ENCODE measurements around the gene TPM4.

The TPM4 gene

DNA sequence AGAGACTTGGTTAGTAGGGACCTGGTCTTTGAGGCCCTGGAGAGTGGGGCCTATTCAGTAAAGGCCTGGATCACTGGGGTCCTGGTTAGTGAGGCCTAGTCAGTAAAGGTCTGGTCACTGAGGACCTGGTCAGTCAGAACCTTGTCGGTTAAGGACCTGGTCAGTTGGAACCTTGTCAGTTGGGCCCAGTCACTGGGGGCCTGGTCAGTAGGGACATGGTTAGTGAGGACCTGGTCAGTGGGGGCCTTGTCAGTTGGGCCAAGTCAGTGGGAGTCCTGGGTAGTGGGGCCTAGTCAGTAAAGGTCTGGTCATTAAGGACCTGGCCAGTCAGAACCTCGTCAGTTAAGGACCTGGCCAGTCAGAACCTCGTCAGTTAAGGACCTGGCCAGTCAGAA lies 43.2 kb upstream of the TPM4 start:
- no peak for TF ChIP-seq CTCF (IDR thresholded peaks at IDR 0.05; ENCODE audit: extremely low read depth, missing control alignments)
- no peak for DNase-seq (ENCODE audit: low spot score)

GRCh38 chr19:16033721-16034120 lies 42.6 kb upstream of the TPM4 start:
- no peak for DNase-seq (ENCODE audit: low spot score)
- TF ChIP-seq CTCF (IDR thresholded peaks at IDR 0.05; ENCODE audit: extremely low read depth, missing control alignments), result no peak

DNA sequence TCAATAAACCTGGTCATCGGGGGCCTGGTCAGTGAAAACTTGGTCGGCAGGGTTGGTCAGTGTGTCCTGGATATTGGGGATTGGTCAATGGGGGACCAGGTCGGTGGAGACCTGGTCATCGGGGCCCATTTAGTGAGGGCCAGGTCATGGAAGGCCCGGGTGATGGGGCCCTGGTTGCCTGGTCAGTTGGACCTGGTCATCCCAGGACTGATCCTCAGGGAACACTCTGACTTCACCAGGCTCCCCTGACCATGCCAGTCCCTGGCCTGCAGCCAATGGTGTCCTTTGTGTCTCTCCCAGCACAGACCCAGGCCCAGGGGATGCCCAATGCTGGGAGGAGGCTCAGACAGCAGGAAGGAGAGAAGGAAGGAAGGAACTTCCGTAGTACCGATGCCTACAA lies 42.1 kb upstream of the TPM4 start:
- DNase-seq (ENCODE audit: low spot score), result no peak
- no peak for TF ChIP-seq CTCF (IDR thresholded peaks at IDR 0.05; ENCODE audit: extremely low read depth, missing control alignments)

DNA sequence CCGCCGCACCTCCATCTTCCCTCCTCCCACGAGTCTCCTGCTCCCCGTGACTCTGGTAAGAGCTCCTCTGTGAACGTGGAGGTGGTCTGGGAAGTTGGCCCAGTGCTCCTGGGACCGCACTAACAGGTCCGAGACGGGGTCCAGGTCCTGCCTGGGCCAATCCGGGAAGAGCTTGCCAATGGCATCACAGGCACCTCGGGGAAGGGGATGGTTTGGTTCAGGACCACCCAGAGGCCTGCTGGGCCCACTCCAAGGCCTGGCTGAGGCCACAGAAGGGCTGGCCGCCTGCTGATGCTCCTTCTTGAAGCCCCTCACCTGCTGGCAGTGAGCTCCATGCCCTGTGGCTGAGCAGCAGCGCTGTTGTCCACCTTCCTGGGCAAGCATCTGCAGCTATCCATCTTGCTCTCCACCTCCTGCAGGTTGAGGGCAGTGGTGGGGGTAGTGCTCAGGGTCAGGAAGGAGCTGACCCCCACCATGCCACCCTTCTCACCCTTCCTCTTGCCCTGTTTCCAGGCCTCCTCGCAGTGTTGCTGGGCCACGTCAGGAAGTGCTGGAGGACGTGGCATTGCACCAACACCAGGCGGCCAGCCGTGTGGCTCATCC lies 41.2 kb upstream of the TPM4 start:
- TF ChIP-seq CTCF (IDR thresholded peaks at IDR 0.05; ENCODE audit: extremely low read depth, missing control alignments), result no peak
- DNase-seq (ENCODE audit: low spot score), result no peak

DNA sequence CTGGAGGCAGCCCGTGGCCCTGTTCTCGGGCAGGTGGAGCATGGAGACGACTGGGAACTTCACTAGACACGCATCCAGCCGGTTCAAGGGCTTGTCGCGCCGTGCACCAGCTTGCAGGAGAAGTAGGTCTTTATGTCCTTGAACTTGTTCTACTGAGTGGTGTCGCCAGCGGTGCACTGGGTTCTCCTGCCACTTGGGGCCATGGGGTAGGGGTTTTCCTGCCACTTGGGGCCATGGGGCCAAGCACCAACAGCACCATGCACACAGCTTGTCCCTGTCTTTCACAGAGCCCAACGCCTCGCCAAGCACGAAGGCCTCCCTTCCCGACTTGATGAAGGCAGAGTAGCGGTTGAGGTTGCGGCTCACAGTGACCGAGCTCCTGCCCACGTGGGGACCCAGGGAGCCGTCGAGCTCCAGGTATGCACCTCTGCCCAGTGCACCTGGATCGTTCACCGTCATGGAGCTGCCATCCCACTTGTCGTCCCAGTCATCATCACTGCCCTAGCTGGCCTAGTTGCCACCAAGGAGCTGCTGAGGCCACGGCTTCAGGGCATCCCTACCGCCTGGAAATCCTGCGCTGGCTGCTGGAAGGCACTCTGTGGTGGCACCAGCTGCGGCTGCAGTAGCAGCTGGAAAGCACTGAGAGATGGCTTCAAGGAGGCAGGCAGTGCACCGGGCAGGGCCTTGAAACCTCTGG lies 40.5 kb upstream of the TPM4 start:
- DNase-seq (ENCODE audit: low spot score), result no peak
- no peak for TF ChIP-seq CTCF (IDR thresholded peaks at IDR 0.05; ENCODE audit: extremely low read depth, missing control alignments)

- no peak for TF ChIP-seq CTCF (IDR thresholded peaks at IDR 0.05; ENCODE audit: extremely low read depth, missing control alignments)
- no peak for DNase-seq (ENCODE audit: low spot score)
Observed at GRCh38 chr19:16036397-16036925, 39.8 kb upstream of the TPM4 start.

DNA sequence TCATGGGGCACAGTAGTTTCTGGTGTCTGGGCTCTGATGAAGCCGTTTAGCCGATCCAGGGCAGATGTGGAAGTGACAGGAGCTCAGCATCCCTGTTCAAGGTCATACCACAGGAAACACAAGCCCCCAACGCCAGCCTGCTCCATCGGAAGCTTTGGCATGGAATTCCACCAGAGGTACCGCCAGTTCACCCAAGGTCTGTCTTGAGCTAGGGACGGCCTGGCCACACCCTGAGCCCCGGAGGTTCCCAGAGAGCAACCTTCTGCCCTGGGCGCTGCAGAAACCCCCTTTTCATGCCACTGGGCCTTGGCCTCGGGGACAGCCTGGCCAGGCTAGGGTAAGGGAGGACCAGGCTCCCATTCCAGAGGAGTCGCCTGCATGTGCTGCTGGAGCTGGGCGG lies 39.4 kb upstream of the TPM4 start:
- no peak for DNase-seq (ENCODE audit: low spot score)
- TF ChIP-seq CTCF (IDR thresholded peaks at IDR 0.05; ENCODE audit: extremely low read depth, missing control alignments), result no peak
